ENCODE results near the gene MACROD2. TPM values are rescaled to one million over a fixed set of nuclear protein-coding genes. Genes with fewer than 3 reads are reported as not detected.
"Not testable (repeated sequence)": the region's sequence is repeated elsewhere in the genome, so short reads cannot be mapped to it uniquely, and the experiment has no call there.

MACROD2 gene
- total RNA-seq, result 0.81 TPM

DNA sequence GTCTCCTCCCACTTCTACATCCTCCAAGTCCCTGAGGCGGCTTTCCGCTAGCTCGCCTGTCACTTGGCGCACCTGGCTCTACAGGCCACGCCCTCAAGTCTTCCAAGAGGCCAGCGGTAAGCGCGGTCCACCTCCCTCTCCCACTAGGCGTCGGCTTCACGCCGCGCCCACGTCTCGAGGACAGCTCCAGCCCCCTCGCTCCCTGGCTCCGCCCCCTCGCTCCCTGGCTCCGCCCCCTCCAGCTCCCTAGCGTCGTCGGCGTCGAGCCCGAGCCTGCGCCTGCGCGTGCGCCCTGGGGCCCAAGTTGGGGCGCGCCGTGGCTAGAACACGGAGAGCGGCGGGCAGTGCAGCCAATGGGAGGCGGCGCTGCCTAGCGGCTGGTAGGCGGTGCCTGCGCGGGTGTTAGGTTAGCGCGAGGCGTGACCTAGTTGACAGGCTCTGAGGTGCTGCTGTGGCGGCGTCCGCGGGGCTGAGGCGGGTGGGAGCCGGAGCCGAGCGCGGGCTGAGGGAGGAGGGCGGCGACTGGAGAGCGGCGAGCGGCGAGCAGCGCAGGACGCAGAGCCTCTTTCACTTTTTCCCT is at the start of gene MACROD2:
Gene MACROD2, plus strand, starts transcription at position 431 of the 580 bp plus-strand sequence.
- peak in 2 of 3 donors; percentile 72 to 90 for DNase-seq (ENCODE audit: low read depth in 2 of 3, low spot score in 2 of 3)

DNA sequence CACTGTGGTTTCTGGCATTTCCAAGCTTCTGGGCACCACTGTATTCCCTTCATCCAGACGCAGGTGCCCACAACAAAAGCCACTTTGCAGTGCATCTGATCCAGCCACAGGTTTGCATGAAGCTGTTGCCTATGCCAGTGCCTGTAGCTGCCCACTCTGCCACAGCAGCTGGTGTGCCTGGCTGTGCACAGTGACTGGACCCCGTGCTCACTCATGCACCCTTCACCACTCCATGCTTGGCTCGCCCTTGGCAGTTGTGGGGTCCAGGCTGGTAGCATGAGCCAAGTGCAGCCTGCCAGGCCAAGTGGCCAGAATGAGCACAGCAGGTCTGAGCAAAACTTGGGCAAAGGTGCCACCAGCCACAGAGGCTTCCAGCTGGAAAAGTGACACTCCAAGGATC is 47.6 kb upstream of the MACROD2 start:
- no peak for DNase-seq (ENCODE audit: low read depth in 2 of 3, low spot score in 2 of 3)

DNA sequence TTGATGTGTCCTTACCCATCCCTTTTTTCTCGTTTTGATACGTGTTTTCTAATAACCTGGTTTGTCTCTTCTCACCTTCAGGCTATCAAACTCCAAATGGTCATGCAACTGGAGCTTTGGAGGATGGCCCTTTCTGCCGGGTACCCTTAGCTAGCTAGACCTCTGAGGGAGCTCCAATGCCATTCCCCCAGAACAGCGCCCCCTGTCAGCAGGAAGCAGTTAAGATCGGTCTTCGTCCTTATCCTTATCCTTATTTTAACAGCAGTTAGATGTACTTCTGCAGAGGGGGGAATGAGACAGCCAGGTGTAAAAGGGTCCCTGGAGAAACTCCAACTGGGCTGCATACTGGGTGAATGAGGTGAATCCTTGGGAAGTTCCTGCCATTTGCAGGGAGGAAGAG is 42.1 kb upstream of the MACROD2 start:
- DNase-seq (ENCODE audit: low read depth in 2 of 3, low spot score in 2 of 3), result no peak

DNA sequence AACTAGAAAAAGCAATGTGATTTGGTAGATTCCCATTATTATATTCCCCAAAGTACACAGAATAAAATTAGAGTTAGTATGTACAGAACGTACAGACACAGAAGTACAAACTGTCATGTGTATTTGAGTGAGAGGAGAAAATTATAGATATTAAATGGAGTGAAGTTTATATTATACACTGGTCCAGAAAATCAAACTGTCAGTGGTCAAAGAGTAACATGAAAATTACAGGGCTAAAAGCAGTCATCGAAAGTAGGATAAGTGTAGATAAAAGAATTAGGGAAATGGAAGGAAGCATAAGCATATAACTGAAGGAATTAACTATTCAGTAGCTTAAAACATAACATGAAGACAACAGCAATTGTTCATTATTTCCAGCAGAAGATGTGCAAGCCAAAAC is 35.2 kb upstream of the MACROD2 start:
- no peak for DNase-seq (ENCODE audit: low read depth in 2 of 3, low spot score in 2 of 3)

DNA sequence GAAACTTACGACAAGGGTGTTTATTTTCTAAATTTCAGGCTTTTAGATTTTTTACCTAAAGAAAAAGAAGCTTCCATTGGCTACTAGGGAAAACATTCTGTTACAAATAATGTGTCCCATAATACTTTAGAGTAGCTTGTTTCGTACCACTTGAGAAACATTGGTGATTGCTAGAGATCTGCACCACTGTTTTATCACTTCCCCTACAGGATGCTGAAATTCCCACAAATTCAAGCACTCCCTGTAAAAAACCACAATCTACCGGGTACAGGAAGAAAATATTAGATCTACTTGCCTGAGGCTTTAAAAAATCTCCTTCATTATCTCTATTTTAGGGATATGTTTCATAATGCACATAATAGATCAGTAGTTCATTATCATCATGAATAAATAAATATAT is 34.8 kb upstream of the MACROD2 start:
- DNase-seq (ENCODE audit: low read depth in 2 of 3, low spot score in 2 of 3), result no peak

DNA sequence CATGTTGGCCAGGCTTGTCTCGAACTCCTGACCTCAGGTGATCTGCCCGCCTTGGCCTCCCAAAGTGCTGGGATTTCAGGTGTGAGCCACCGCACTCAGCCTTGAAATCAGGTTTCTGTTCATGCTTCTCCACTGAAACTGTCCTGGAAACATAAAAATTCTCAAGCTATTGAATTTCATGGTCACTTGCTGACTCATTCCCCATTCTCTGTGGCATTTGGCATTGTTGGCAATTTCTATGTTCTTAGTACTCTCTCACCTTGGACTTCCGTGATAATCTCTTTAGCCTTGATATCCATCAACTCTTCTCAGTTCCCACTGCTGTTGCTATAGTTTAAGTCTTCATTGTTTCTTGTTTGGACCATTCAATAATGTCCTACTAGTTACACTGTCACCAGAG is 11.1 kb upstream of the MACROD2 start:
- no peak for DNase-seq (ENCODE audit: low read depth in 2 of 3, low spot score in 2 of 3)

DNA sequence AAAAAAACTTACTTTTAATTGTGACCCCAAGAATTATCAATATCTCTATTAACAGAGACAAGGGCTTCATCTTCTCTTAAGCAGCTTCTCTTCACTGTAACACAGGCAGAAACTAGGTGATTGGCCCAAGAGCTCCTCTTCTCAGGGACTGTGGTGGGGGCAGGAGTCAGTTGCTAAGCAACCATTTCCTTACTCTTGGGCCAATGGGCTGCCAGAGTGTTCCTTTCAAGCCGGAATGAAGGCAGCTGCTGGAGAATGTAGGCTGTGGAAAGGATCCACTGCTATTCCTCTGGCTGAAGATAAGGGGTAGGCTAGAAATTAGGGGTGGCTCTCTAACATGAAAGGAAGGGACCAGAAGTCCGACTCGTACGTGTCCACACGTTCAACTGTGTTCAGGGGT is 4.9 kb upstream of the MACROD2 start, which contains the start of gene SEL1L2:
Gene SEL1L2, minus strand, starts transcription at position 150 of the 400 bp plus-strand sequence. Its CDS starts 80 bp downstream, at position 70.
- DNase-seq (ENCODE audit: low read depth in 2 of 3, low spot score in 2 of 3), result no peak

DNA sequence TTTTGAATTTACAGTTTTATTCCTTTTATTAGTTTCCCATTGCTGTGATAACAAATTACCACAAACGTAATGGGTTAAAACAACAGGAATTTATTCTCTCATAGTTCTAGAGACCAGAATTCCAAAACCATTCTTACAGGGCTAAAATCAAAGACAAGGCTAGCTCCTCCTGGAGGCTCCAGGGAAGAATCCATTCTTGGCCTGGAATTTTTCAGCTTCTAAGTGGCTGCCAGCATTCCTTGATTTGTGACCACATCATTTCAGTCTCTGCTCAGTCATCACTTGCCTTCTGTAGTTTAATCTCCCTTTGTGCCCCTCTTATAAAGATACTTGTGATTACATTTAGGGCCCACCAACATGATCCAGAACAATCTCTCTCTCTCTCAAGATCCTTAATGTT is 4.0 kb upstream of the MACROD2 start:
- DNase-seq (ENCODE audit: low read depth in 2 of 3, low spot score in 2 of 3), result no peak

DNA sequence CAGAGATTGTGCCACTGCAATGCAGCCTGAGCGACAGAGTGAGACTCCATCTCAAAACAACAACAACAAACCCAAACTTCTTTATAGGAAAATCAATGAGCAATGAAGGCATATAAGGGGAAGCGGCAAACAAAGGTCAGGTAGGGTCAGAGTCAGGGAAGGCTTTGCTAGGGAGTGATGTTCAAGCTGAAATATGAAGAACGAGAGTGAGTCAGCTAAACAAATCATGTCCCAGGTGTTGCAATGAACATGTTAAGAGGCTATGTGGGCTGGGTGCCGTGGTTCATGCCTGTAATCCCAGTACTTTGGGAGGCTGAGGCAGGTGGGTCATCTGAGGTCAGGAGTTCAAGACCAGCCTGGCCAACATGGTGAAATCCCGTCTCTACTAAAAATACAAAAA is 3.4 kb upstream of the MACROD2 start:
- DNase-seq (ENCODE audit: low read depth in 2 of 3, low spot score in 2 of 3), result not testable (repeated sequence)

DNA sequence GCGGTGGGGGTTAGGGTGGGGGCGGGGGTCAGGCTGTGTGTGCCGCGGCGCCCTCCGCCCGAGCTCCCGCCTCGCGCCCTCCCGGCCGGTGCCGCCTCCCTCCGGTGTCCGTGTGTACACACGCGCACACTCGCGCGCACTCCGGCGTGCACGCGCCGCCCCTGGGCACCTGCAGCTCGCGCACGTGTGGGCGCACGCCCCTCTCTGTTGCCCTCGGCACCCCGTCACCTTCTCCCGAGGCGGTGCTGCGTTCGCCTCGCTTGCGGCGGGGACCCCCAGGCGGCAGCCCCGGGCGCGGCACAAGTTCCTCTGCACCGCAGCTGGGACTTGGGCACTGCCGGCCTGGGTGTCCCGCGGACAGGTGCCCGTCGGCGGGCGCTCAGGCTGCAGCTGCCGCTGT is 525 bp downstream of the MACROD2 start:
- peak in 2 of 3 donors; percentile 8 for DNase-seq (ENCODE audit: low read depth in 2 of 3, low spot score in 2 of 3)

DNA sequence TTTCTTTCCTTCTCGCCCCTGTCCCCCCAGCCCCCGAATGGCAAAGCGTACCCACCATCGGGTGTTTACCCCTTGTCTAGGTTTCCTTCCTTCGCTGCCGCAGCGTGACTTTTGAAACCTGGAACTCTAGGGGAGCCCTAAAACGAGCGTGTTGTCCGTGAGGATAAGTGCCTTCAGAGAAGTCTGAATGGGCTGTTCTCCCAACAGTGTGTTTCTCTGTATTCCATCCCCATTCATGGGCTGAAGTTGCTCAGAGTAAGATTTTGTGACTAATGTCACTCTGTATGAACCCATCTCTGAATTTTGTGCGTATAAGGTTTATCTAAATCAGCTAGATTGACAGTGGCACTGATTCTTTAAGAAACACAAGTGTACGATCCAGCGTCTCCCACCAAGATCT is 949 bp downstream of the MACROD2 start:
- DNase-seq (ENCODE audit: low read depth in 2 of 3, low spot score in 2 of 3), result no peak

DNA sequence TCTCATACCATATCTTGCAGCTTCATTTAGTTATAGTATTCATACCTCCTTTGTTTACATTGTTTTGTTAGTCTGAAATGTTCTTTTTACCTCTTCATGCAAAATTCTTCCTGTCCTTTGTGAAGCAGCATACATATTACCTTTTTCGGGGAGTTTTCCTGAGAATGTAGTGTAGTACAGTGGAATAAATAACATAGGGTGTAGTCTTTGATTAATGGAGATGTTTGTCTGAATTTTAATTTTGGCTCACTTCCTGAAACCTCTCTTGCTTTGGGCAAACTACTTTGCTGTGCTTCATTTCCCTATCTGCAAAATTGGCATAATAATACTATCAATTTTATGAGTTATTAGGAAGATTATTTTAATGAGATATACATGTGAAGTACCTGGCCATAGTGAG is 5.6 kb downstream of the MACROD2 start:
- no peak for DNase-seq (ENCODE audit: low read depth in 2 of 3, low spot score in 2 of 3)

DNA sequence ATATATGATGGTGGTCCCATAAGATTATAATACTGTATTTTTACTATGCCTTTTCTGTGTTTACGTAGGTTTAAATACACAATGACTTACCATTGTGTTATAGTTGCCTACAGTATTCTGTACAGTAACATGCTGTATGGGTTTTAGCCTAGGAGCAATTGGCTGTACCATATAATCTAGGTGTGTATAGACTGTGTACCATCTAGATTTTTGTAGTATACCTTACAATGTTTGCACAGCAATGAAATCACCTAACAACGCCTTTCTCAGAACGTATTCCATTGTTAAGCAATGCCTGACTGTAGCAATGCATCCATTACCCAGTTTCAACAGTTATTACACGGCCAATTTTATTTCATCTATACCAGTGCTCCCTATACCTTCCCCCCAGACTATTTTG is 10.7 kb downstream of the MACROD2 start:
- DNase-seq (ENCODE audit: low read depth in 2 of 3, low spot score in 2 of 3), result no peak

DNA sequence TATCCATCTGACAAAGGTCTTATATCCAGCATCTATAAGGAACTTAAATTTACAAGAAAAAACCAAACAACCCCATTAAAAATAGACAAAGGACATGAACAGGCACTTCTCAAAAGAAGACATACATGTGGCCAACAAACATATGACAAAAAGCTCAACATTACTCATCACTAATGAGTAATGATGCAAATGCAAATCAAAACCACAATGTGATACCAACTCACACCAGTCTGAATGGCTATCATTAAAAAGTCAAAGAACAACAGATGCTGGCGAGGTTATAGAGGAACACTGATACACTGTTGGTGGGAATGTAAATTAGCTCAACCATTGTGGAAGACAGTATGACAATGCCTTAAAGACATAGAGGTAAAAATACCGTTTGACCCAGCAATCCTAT is 13.9 kb downstream of the MACROD2 start:
- no peak for DNase-seq (ENCODE audit: low read depth in 2 of 3, low spot score in 2 of 3)

DNA sequence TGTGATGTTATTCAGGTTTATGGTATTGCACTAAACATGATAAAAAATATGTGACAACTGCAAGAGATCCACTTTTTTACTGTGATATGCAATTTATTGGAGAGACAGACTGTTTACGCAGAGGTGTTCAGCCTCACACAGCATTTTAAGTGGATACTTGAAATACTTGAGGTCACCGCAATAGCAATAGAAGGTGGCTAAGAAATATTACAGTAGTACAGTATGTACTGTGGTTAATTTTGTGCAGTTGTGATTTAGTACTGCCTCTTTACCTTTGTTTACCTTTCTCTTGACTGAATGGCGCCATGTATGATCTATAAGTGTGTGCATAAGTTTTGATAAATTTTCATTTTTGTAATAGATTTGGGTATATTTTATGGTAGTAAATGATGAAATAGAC is 17.4 kb downstream of the MACROD2 start:
- no peak for DNase-seq (ENCODE audit: low read depth in 2 of 3, low spot score in 2 of 3)

DNA sequence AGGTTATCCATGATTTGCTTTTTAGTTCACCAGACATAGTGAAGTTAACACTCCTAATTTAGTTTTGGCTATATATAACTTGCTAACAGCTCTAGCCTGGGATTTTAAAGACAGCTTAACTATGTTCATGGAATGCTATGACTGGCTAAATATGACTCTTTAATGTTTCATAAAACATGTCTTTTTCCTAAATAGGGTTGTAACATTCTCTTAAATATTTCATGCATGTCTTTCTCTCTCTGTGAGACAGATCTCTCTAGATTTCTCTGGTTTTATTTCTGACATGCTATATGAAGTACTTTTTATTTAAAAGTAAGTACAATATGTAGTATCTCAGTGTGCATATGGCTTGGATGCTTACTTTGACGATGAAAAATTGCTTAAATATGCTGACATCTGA is 35.7 kb downstream of the MACROD2 start:
- no peak for DNase-seq (ENCODE audit: low read depth in 2 of 3, low spot score in 2 of 3)

DNA sequence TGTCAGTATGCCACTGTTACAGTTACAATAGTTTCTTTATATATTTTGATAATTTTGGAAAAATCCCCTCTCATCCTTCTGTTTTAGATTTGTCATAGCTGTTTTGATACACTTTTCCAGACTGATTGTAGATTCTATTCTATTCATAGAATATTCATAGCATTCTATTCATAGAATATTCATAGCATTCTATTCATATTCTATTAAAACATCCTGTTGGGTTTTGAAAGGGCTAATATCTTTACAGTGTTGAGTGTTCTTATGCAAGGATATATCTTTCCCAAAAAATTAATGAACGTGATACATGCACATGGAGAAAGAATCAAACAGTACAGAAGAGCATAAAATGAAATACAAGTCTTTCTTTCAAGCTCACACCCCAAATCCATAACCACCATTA is 38.0 kb downstream of the MACROD2 start:
- DNase-seq (ENCODE audit: low read depth in 2 of 3, low spot score in 2 of 3), result no peak

DNA sequence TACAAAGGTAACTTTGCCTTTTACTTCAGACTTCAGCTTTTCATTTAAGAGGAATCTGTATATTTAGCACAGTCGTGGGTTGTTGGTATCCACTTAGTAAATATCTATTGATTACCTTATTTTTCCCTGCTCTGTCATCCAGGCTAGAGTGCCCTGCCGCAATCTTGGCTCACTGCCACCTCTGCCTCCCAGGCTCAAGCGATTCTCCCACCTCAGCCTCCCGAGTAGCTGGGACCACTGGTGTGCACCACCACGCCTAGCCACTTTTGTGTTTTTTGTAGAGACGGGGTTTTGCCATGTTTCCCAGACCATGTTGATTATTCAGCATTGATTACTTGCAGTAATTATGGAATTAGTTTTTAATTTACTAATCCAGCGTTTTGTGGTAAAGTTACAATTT is 41.3 kb downstream of the MACROD2 start:
- DNase-seq (ENCODE audit: low read depth in 2 of 3, low spot score in 2 of 3), result no peak

DNA sequence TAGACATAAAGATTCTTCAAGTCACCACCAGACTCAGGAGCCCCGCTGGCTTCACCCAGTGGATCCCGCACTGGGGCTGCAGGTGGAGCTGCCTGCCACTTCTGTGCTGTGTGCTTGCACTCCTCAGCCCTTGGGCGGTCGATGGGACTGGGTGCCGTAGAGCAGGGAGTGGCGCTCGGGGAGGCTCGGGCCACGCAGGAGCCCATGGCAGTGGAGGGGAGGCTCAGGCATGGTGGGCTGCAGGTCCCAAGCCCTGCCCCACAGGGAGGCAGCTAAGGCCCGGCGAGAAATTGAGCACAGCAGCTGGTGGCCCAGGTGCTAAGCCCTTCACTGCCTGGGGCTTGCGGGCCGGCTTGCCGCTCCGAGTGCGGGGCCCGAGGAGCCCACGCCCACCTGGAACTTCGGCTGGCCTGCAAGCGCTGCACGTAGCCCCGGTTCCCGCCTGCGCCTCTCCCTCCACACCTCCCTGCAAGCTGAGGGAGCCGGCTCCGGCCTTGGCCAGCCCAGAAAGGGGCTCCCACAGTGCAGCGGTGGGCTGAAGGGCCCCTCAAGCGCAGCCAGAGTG is 49.5 kb downstream of the MACROD2 start:
- DNase-seq (ENCODE audit: low read depth in 2 of 3, low spot score in 2 of 3), result not testable (repeated sequence)

DNA sequence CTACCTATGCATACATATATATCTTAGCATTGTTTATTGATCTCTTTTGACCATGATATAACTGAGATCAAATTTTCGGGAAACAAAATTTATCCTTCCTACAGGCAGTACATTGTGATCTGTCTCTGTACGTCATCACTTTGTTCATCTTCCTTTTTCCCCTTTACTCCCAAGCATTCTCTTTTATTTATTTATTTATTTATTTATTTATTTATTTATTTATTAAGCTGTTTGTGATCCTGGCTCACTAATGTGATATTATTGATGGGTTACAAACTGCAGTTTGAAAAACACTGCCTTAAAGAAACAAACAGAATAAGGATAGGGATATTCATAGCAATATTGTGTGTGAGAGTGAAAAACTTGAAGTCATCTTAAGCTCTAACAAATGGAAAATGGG is 51.2 kb downstream of the MACROD2 start:
- no peak for DNase-seq (ENCODE audit: low read depth in 2 of 3, low spot score in 2 of 3)

DNA sequence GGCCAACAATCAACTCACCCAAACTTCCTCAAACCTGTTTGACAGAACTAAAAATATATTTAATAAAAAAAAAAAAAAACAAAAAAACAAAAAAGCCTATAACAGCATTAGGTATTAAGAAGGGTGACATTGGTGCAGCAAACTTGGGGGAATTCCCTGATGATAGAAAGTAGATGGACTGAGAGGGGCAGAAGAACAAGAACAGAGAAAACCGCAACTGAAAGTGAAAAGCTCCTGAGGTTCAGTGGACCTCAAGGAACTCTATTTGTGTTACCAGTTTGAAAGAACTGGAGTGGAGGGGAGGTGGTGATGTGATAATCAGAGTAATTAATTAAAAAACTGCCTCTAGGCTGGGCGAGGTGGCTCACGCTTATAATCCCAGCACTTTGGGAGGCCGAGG is 53.8 kb downstream of the MACROD2 start:
- DNase-seq (ENCODE audit: low read depth in 2 of 3, low spot score in 2 of 3), result no peak

DNA sequence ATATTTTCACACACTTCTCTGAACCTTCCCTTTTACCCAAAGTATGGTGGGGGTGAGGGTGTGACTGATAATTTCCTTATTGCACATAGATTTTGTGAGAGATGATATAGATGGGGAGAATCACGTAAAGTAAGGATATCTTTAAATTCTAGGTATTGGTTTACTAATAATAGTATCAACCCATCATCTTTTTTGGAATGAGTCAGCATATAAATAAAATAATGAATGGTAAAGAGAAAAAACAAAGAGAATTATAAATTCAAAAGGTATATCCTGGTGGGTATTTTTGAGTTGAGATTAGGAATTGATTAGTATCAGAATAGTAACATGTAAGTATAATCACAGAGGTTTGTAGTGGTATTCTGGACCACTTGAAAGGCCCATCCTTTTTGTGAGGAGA is 56.1 kb downstream of the MACROD2 start:
- DNase-seq (ENCODE audit: low read depth in 2 of 3, low spot score in 2 of 3), result no peak

Data from hematopoietic multipotent progenitor cell (in vitro differentiated cells).